NCI-H1694 treated with DMSO at 0.1 percent for 48 hours (cell line): Measurements from ENCODE around the gene DYNLRB2.

Experiments used
- DNase-seq: peaks from one replicate; lab custom pipeline; 2025; lab: John Stamatoyannopoulos, UW

The DYNLRB2 gene

GRCh38 chr16:80540516-80541305 lies at the start of gene DYNLRB2:
TSS of gene DYNLRB2 (plus strand) at chr16:80540993. CDS start at chr16:80541077, 84 bp downstream.
- peak; percentile 69 for DNase-seq

- DNase-seq, result no peak
Observed at GRCh38 chr16:80500116-80500859, 40.5 kb upstream of the DYNLRB2 start.

- DNase-seq, result no peak
Observed at GRCh38 chr16:80500961-80501525, 39.8 kb upstream of the DYNLRB2 start.

GRCh38 chr16:80503107-80503506 lies 37.7 kb upstream of the DYNLRB2 start:
- no peak for DNase-seq

GRCh38 chr16:80507538-80507937 lies 33.3 kb upstream of the DYNLRB2 start:
- no peak for DNase-seq

- DNase-seq, result no peak
Observed at GRCh38 chr16:80509872-80510271, 30.9 kb upstream of the DYNLRB2 start.

GRCh38 chr16:80511824-80512592 lies 28.8 kb upstream of the DYNLRB2 start:
- no peak for DNase-seq

- no peak for DNase-seq
Observed at GRCh38 chr16:80512593-80512853, 28.3 kb upstream of the DYNLRB2 start.

- no peak for DNase-seq
Observed at GRCh38 chr16:80515374-80515773, 25.4 kb upstream of the DYNLRB2 start.

- DNase-seq, result no peak
Observed at GRCh38 chr16:80517846-80518245, 22.9 kb upstream of the DYNLRB2 start.

- DNase-seq, result no peak
Observed at GRCh38 chr16:80518436-80518835, 22.4 kb upstream of the DYNLRB2 start.

- DNase-seq, result no peak
Observed at GRCh38 chr16:80519189-80519588, 21.6 kb upstream of the DYNLRB2 start.

GRCh38 chr16:80525420-80525819 lies 15.4 kb upstream of the DYNLRB2 start:
- DNase-seq, result no peak

GRCh38 chr16:80526418-80527061 lies 14.3 kb upstream of the DYNLRB2 start:
- peak; percentile 65 for DNase-seq

- DNase-seq, result no peak
Observed at GRCh38 chr16:80527297-80527696, 13.5 kb upstream of the DYNLRB2 start.

- DNase-seq, result no peak
Observed at GRCh38 chr16:80530479-80530878, 10.3 kb upstream of the DYNLRB2 start.

- no peak for DNase-seq
Observed at GRCh38 chr16:80536238-80536637, 4.6 kb upstream of the DYNLRB2 start.

- no peak for DNase-seq
Observed at GRCh38 chr16:80541306-80541694, 507 bp downstream of the DYNLRB2 start.

- no peak for DNase-seq
Observed at GRCh38 chr16:80543162-80543561, 2.4 kb downstream of the DYNLRB2 start.

- DNase-seq, result no peak
Observed at GRCh38 chr16:80544326-80544725, 3.5 kb downstream of the DYNLRB2 start.

GRCh38 chr16:80546249-80546648 lies 5.5 kb downstream of the DYNLRB2 start:
- DNase-seq, result no peak

GRCh38 chr16:80547145-80547544 lies 6.4 kb downstream of the DYNLRB2 start:
- no peak for DNase-seq
